Effector CD4-positive, alpha-beta T cell (primary cell): Measurements from ENCODE around the gene EZR.
"Not testable (repeated sequence)": the region's sequence is repeated elsewhere in the genome, so short reads cannot be mapped to it uniquely, and the experiment has no call there.

Source experiments
- DNase-seq: peaks from one replicate; pipeline ENCODE4 v3.0.0-alpha.2; 2020

Gene EZR

GRCh38 chr6:158841358-158841757, 22.2 kb upstream of the EZR start:
- no peak for DNase-seq

- DNase-seq: no peak
Measured at GRCh38 chr6:158840465-158840864, 21.3 kb upstream of the EZR start.

GRCh38 chr6:158839796-158840195, 20.6 kb upstream of the EZR start:
- DNase-seq: no peak

GRCh38 chr6:158838790-158839189, 19.6 kb upstream of the EZR start:
- not testable (repeated sequence) for DNase-seq

- no peak for DNase-seq
Measured at GRCh38 chr6:158837684-158838625, 18.8 kb upstream of the EZR start.

- DNase-seq: no peak
Measured at GRCh38 chr6:158836625-158837311, 17.6 kb upstream of the EZR start.

GRCh38 chr6:158835616-158836221, 16.6 kb upstream of the EZR start:
- no peak for DNase-seq

GRCh38 chr6:158834675-158835385, 15.7 kb upstream of the EZR start:
- no peak for DNase-seq

GRCh38 chr6:158832807-158833206, 13.6 kb upstream of the EZR start:
- not testable (repeated sequence) for DNase-seq

- DNase-seq: no peak
Measured at GRCh38 chr6:158832026-158832425, 12.9 kb upstream of the EZR start.

- DNase-seq: no peak
Measured at GRCh38 chr6:158831571-158831970, 12.4 kb upstream of the EZR start.

GRCh38 chr6:158830736-158831135, 11.6 kb upstream of the EZR start:
- no peak for DNase-seq

- no peak for DNase-seq
Measured at GRCh38 chr6:158828807-158829206, 9.6 kb upstream of the EZR start.

- no peak for DNase-seq
Measured at GRCh38 chr6:158826819-158827501, 7.8 kb upstream of the EZR start.

- no peak for DNase-seq
Measured at GRCh38 chr6:158825951-158826306, 6.8 kb upstream of the EZR start.

- no peak for DNase-seq
Measured at GRCh38 chr6:158825038-158825950, 6.1 kb upstream of the EZR start.

- DNase-seq: not testable (repeated sequence)
Measured at GRCh38 chr6:158823616-158824015, 4.4 kb upstream of the EZR start.

- no peak for DNase-seq
Measured at GRCh38 chr6:158819977-158820622, 932 bp upstream of the EZR start.

GRCh38 chr6:158818581-158819212, 471 bp downstream of the EZR start:
- peak; percentile 61 for DNase-seq
